K562 (cell line): Measurements from ENCODE around the gene RMI1. TPM values are rescaled to one million over a fixed set of nuclear protein-coding genes. Genes with fewer than 3 reads are reported as not detected.

Experiments
- CBX5 ChIP-seq: IDR thresholded peaks from 2 replicates; pipeline ENCODE4 v1.6.1; 2014; ENCODE audit warnings: low read depth, borderline replicate concordance
- CHCHD3 ChIP-seq: fragments of 250-450 bp; sonication (Bioruptor Pico); IDR thresholded peaks from 2 replicates; pipeline ENCODE4 v2.1.2; 2022; ENCODE audit warnings: mild to moderate bottlenecking
- COPS2 ChIP-seq: fragments of 450-650 bp; conservative IDR thresholded peaks from 2 replicates; pipeline ENCODE4 v1.6.1; 2016; ENCODE audit warnings: mild to moderate bottlenecking, moderate library complexity
- ETS2 ChIP-seq: IDR thresholded peaks from 2 replicates; pipeline ENCODE4 v1.6.1; 2016; ENCODE audit warnings: borderline replicate concordance, missing genetic modification characterization, mild to moderate bottlenecking, moderate library complexity, missing compliant biosample characterization; ENCODE audit not compliant: poor library complexity, severe bottlenecking
- FUS ChIP-seq: fragments of 200-400 bp; formaldehyde crosslinking; optimal IDR thresholded peaks from 2 replicates; pipeline ENCODE3; 2017; ENCODE audit warnings: low read depth, low read length
- NONO ChIP-seq, 2 experiments: fragments of 200-400 bp in 1 of 2; fragments of 450-650 bp in 1 of 2; formaldehyde crosslinking in 1 of 2; IDR thresholded peaks; 2 replicates each; pipeline ENCODE4 v1.6.1; 2017; ENCODE audit warnings: low read depth in 2 of 2, mild to moderate bottlenecking in 2 of 2, moderate library complexity in 2 of 2, low read length in 1 of 2
- RNF2 ChIP-seq: sonication (generic); IDR thresholded peaks from 2 replicates; pipeline ENCODE4 v1.6.1; 2016
- SRSF3 ChIP-seq: fragments of 200-400 bp; formaldehyde crosslinking; IDR thresholded peaks from 2 replicates; pipeline ENCODE4 v1.6.1; 2016; ENCODE audit warnings: mild to moderate bottlenecking, low read length, moderate library complexity; ENCODE audit not compliant: insufficient read depth
- THRAP3 ChIP-seq: fragments of 450-650 bp; IDR thresholded peaks from 2 replicates; pipeline ENCODE4 v1.6.1; 2016; ENCODE audit warnings: mild to moderate bottlenecking, inconsistent platforms, borderline replicate concordance
- WHSC1 ChIP-seq: IDR thresholded peaks from one replicate; pipeline ENCODE4 v1.6.1; 2012; ENCODE audit warnings: low read length, control low read depth, inconsistent platforms
- ZNF347 ChIP-seq: fragments of 450-650 bp; formaldehyde crosslinking; IDR thresholded peaks from 2 replicates; pipeline ENCODE4 v1.4.0; 2020; ENCODE audit warnings: low read depth, mild to moderate bottlenecking, moderate library complexity
- polyA plus RNA-seq, 8 experiments: library from polyadenylated mRNA; depleted of rRNA in 4 of 8; stranded (reverse) in 5 of 8; unstranded in 3 of 8; fragments of >200 nt; fragmentation: Nextera tagmentation in 2 of 8; fragmentation: Illumina TruSeq in 1 of 8; extraction: Ambion mirVana in 2 of 8; extraction: Trizol in 1 of 8; gene quantifications; 2 replicates each; pipeline versions ENCODE4 v1.2.1 to v1.2.3, GENCODE V29; 2011 to 2014; ENCODE audit warnings: inconsistent platforms in 1 of 8, missing spikeins in 1 of 8
- total RNA-seq, 7 experiments: library from RNA; depleted of rRNA in 6 of 7; stranded (reverse); fragments of >200 nt in 6 of 7; fragmentation: Illumina TruSeq in 2 of 7; extraction: Trizol in 2 of 7; gene quantifications; 2 replicates each; pipeline versions ENCODE4 v1.2.1 to v1.2.3, GENCODE V29; 2011 to 2021; ENCODE audit warnings: low replicate concordance in 1 of 7
- TF ChIP-seq, protein P1 (sequence below), 2 experiments: fragments of 450-650 bp in 1 of 2; IDR thresholded peaks; 2 replicates each; pipeline ENCODE4 v1.6.1; 2011 to 2017; ENCODE audit warnings: low read depth in 2 of 2, antibody characterized with exemption in 1 of 2, borderline replicate concordance in 1 of 2, low read length in 1 of 2, mild to moderate bottlenecking in 1 of 2, mixed read lengths in 1 of 2; ENCODE audit not compliant: control insufficient read depth in 1 of 2
- TF ChIP-seq, protein P2 (sequence below), 2 experiments: fragments of 450-650 bp; IDR thresholded peaks; 2 replicates each; pipeline ENCODE4 v1.6.1; 2016
- TF ChIP-seq, protein P3 (sequence below): fragments of 450-650 bp; IDR thresholded peaks from 2 replicates; pipeline ENCODE4 v1.6.1; 2016; ENCODE audit warnings: low read depth

Gene RMI1
- total and polyA plus RNA-seq, 9 of the 15 experiments (the other 6 are each of a cell fraction or from before 2014, with no cell fraction given), result 3.0 to 17.4 (median 10.6) TPM

DNA sequence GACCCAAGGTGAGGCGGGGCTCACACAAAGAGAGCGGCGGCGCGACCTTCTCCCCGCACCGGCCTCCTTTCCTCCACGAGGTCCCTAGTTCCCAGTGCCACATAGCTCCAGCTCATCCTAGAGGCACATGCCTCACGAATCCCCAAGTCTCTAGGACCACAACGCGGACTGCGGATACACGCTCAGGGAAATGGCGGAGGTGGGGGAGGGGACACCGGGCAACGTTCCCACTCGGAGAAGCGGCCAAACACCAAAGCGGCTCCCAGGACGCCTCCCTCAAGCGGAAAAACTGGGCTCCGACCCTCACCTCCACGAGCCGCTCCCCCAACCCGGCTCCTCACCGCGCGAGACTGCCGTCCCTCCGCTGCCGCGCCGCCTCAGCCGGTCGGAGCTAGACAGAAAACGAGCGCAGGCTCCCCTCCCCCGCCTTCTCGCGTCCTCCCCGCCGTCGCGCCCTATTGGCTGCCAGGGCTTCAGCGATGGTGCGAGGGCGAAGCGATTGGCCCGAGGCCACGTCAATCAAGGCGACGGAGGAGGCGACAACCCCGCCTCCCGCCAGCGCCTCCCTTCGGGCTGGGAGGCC lies 702 bp upstream of the RMI1 start, which contains the start of gene HNRNPK (continued):
- no peak for TF ChIP-seq THRAP3
- TF ChIP-seq ZNF347 (CRISPR knock-in tag), result no peak
- no peak for TF ChIP-seq COPS2
- TF ChIP-seq SRSF3, result peak; percentile 95; the same call in 1 of the 2 replicates
- TF ChIP-seq, protein P1, sequence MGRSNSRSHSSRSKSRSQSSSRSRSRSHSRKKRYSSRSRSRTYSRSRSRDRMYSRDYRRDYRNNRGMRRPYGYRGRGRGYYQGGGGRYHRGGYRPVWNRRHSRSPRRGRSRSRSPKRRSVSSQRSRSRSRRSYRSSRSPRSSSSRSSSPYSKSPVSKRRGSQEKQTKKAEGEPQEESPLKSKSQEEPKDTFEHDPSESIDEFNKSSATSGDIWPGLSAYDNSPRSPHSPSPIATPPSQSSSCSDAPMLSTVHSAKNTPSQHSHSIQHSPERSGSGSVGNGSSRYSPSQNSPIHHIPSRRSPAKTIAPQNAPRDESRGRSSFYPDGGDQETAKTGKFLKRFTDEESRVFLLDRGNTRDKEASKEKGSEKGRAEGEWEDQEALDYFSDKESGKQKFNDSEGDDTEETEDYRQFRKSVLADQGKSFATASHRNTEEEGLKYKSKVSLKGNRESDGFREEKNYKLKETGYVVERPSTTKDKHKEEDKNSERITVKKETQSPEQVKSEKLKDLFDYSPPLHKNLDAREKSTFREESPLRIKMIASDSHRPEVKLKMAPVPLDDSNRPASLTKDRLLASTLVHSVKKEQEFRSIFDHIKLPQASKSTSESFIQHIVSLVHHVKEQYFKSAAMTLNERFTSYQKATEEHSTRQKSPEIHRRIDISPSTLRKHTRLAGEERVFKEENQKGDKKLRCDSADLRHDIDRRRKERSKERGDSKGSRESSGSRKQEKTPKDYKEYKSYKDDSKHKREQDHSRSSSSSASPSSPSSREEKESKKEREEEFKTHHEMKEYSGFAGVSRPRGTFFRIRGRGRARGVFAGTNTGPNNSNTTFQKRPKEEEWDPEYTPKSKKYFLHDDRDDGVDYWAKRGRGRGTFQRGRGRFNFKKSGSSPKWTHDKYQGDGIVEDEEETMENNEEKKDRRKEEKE (IDR thresholded peaks at IDR 0.05; ENCODE audit: borderline replicate concordance in 1 of 2, control insufficient read depth in 1 of 2, low read depth in 2 of 2, low read length in 1 of 2), result no peak
- TF ChIP-seq CBX5, result no peak
- TF ChIP-seq RNF2, result 0 out of 2 replicates have a peak, but pooled peaks have one; percentile 10
- no peak for TF ChIP-seq CHCHD3 (CRISPR knock-in tag)
- TF ChIP-seq NONO (IDR thresholded peaks at IDR 0.05; ENCODE audit: low read depth in 2 of 2, low read length in 1 of 2), result no peak
- TF ChIP-seq, protein P2, sequence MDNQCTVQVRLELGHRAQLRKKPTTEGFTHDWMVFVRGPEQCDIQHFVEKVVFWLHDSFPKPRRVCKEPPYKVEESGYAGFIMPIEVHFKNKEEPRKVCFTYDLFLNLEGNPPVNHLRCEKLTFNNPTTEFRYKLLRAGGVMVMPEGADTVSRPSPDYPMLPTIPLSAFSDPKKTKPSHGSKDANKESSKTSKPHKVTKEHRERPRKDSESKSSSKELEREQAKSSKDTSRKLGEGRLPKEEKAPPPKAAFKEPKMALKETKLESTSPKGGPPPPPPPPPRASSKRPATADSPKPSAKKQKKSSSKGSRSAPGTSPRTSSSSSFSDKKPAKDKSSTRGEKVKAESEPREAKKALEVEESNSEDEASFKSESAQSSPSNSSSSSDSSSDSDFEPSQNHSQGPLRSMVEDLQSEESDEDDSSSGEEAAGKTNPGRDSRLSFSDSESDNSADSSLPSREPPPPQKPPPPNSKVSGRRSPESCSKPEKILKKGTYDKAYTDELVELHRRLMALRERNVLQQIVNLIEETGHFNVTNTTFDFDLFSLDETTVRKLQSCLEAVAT (IDR thresholded peaks at IDR 0.05), result no peak; a peak in 1 of 4 replicates
- TF ChIP-seq WHSC1, result no peak
- no peak for TF ChIP-seq ETS2
- TF ChIP-seq, protein P3, sequence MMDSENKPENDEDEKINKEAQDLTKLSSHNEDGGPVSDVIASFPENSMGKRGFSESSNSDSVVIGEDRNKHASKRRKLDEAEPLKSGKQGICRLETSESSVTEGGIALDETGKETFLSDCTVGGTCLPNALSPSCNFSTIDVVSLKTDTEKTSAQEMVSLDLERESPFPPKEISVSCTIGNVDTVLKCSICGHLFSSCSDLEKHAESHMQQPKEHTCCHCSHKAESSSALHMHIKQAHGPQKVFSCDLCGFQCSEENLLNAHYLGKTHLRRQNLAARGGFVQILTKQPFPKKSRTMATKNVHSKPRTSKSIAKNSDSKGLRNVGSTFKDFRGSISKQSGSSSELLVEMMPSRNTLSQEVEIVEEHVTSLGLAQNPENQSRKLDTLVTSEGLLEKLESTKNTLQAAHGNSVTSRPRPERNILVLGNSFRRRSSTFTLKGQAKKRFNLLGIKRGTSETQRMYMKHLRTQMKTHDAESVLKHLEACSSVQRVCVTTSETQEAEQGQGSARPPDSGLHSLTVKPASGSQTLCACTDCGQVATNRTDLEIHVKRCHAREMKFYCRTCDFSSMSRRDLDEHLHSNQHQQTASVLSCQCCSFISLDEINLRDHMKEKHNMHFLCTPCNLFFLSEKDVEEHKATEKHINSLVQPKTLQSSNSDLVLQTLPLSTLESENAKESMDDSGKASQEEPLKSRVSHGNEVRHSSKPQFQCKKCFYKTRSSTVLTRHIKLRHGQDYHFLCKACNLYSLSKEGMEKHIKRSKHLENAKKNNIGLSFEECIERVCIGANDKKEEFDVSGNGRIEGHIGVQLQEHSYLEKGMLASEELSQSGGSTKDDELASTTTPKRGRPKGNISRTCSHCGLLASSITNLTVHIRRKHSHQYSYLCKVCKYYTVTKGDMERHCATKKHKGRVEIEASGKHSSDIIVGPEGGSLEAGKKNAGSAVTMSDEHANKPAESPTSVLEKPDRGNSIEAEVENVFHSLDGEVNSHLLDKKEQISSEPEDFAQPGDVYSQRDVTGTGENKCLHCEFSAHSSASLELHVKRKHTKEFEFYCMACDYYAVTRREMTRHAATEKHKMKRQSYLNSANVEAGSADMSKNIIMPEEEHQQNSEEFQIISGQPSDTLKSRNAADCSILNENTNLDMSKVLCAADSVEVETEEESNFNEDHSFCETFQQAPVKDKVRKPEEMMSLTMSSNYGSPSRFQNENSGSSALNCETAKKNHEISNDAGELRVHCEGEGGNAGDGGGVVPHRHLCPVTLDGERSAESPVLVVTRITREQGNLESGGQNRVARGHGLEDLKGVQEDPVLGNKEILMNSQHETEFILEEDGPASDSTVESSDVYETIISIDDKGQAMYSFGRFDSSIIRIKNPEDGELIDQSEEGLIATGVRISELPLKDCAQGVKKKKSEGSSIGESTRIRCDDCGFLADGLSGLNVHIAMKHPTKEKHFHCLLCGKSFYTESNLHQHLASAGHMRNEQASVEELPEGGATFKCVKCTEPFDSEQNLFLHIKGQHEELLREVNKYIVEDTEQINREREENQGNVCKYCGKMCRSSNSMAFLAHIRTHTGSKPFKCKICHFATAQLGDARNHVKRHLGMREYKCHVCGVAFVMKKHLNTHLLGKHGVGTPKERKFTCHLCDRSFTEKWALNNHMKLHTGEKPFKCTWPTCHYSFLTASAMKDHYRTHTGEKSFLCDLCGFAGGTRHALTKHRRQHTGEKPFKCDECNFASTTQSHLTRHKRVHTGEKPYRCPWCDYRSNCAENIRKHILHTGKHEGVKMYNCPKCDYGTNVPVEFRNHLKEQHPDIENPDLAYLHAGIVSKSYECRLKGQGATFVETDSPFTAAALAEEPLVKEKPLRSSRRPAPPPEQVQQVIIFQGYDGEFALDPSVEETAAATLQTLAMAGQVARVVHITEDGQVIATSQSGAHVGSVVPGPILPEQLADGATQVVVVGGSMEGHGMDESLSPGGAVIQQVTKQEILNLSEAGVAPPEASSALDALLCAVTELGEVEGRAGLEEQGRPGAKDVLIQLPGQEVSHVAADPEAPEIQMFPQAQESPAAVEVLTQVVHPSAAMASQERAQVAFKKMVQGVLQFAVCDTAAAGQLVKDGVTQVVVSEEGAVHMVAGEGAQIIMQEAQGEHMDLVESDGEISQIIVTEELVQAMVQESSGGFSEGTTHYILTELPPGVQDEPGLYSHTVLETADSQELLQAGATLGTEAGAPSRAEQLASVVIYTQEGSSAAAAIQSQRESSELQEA, result no peak
- TF ChIP-seq FUS, result no peak
